ENCODE results near the gene NANOS2. TPM values are rescaled to one million over a fixed set of nuclear protein-coding genes. Genes with fewer than 3 reads are reported as not detected.
"Not testable (repeated sequence)": the region's sequence is repeated elsewhere in the genome, so short reads cannot be mapped to it uniquely, and the experiment has no call there.

Gene NANOS2
- total and polyA plus RNA-seq, 2 of the 13 experiments (the other 11 are each of a cell fraction or from before 2014, with no cell fraction given) = not detected

DNA sequence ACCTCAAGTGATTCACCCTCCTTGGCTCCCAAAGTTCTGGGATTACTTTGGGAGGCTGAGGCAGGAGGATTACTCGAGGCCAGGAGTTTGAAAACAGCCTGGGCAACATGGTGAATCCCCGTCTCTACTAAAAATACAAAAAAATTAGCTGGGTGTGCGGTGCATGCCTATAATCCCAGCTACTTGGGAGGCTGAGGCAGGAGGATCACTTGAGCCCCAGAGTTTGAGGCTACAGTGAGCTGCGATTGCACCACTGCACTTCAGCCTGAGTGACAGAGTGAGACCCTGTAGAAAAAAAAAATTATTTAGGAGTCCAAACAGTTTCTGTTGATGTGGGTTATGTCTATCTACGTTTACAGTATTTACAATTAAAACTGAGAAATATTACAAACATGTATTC lies 43.8 kb downstream of the NANOS2 start:
- no peak for TF ChIP-seq PHB2 (IDR thresholded peaks at IDR 0.05; ENCODE audit: partially characterized antibody)
- TF ChIP-seq, protein P1, sequence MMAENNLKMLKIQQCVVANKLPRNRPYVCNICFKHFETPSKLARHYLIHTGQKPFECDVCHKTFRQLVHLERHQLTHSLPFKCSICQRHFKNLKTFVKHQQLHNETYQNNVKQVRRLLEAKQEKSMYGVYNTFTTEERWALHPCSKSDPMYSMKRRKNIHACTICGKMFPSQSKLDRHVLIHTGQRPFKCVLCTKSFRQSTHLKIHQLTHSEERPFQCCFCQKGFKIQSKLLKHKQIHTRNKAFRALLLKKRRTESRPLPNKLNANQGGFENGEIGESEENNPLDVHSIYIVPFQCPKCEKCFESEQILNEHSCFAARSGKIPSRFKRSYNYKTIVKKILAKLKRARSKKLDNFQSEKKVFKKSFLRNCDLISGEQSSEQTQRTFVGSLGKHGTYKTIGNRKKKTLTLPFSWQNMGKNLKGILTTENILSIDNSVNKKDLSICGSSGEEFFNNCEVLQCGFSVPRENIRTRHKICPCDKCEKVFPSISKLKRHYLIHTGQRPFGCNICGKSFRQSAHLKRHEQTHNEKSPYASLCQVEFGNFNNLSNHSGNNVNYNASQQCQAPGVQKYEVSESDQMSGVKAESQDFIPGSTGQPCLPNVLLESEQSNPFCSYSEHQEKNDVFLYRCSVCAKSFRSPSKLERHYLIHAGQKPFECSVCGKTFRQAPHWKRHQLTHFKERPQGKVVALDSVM (CRISPR knock-in tag; IDR thresholded peaks at IDR 0.05) = peak; percentile 91
- no peaks in the 10 kb centered on the region for H3K27me3 ChIP-seq (ENCODE audit: control insufficient read depth in 1 of 2, insufficient read depth in 2 of 2, low read length in 2 of 2)
- H3K9me3 ChIP-seq (ENCODE audit: low read length) = no peaks in the 10 kb centered on the region
- H3K27ac ChIP-seq (ENCODE audit: extremely low read length, insufficient read depth, low read length) = peak overlapping the region; percentile 13
- WGBS (ENCODE audit: low lambda C conversion rate) = 95% methylated on average over 5 of the region's 5 CpGs
- H3K4me2 ChIP-seq (ENCODE audit: low read depth, low read length) = no peak overlapping the region
- H3K79me2 ChIP-seq (ENCODE audit: insufficient read depth, low read length) = peaks cover 37% of the 10 kb centered on the region
- H3K36me3 ChIP-seq (replicated peaks in 1 of 2; ENCODE audit: control insufficient read depth in 1 of 2, insufficient read depth in 2 of 2, low read length in 2 of 2) = peaks cover 0 to 5% of the 10 kb centered on the region in 2 experiments; a peak in 2 of 5 replicates
- ChIA-PET POLR2A (interaction anchor here (13.2 kb wide), 1 partner anchor 13 kb away, joined by 388 read pairs; the partner anchor contains the start of gene IRF2BP1), CTCF (ENCODE audit: low intra/inter-chr PET ratio, low total read pairs) (interaction anchor here (2.1 kb wide), 1 partner anchor 12 kb away, joined by 5 read pairs; no protein-coding TSS in a partner anchor)
- FAIRE-seq (no peak), ATAC-seq (no peak), DNase-seq (ENCODE audit: low spot score) (no peak)
- no peak overlapping the region for H3K9ac ChIP-seq (ENCODE audit: insufficient read depth, low read depth, low read length)
- intact Hi-C loops (cut with micrococcal nuclease; ENCODE audit: unreplicated experiment) (no loop called here), in situ Hi-C loops (cut with HindIII; ENCODE audit: extremely low pct_ligation_motif_present, low pct_unique_long_range_greater_than_20kb) (no loop called here)
- H3K4me3 ChIP-seq (replicated peaks in 1 of 3; ENCODE audit: insufficient read depth in 1 of 3, low read depth in 2 of 3, low read length in 3 of 3) = no peak overlapping the region
- H4K20me1 ChIP-seq (ENCODE audit: insufficient read depth, low read length) = 0 out of 2 replicates have a peak, but pooled peaks cover 14% of the 10 kb centered on the region
- H3K4me1 ChIP-seq (ENCODE audit: insufficient read depth, low read length) = peaks cover 90% of the 10 kb centered on the region
- BruUV-seq (replicated peaks) = no TSS peak
- no peak overlapping the region for H2AFZ ChIP-seq (ENCODE audit: low read length)

DNA sequence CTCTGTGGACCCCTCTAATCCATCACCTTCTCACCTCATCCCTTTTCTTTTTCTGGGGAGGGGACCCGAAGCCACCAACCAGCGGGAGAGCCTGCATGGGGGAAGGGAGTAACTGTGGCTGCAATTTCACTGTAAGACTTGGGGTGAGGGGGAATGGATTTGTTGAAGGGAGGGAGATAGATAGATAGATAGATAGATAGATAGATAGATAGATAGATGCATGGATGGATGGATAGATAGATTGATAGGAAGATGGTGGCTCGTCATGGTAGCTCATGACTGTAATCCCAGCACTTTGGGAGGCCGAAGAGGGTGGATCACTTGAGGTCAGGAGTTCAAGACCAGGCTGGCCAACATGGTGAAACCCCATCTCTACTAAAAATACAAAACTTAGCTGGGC lies 47.3 kb downstream of the NANOS2 start:
- in situ Hi-C loops (cut with HindIII; ENCODE audit: extremely low pct_ligation_motif_present, low pct_unique_long_range_greater_than_20kb); intact Hi-C loops (cut with micrococcal nuclease; ENCODE audit: unreplicated experiment); H3K27me3 ChIP-seq (ENCODE audit: control insufficient read depth in 1 of 2, insufficient read depth in 2 of 2, low read length in 2 of 2); H3K9me3 ChIP-seq (ENCODE audit: low read length); BruUV-seq (replicated peaks); CTCF ChIA-PET (ENCODE audit: low intra/inter-chr PET ratio, low total read pairs); ATAC-seq; H2AFZ ChIP-seq (ENCODE audit: low read length); FAIRE-seq; H3K36me3 ChIP-seq (replicated peaks in 1 of 2; ENCODE audit: control insufficient read depth in 1 of 2, insufficient read depth in 2 of 2, low read length in 2 of 2); DNase-seq (ENCODE audit: low spot score); H3K27ac ChIP-seq (ENCODE audit: extremely low read length, insufficient read depth, low read length): not testable (repeated sequence)
- Histone ChIP-seq H4K20me1 (ENCODE audit: insufficient read depth, low read length) (0 out of 2 replicates have a peak, but pooled peaks cover 14% of the 10 kb centered on the region), H3K4me3 (replicated peaks in 1 of 3; ENCODE audit: insufficient read depth in 1 of 3, low read depth in 2 of 3, low read length in 3 of 3) (peak overlapping the region in 2 of 3 experiments; percentile 92 to 97; a peak in 2 of 6 replicates), H3K4me1 (ENCODE audit: insufficient read depth, low read length) (peaks cover 59% of the 10 kb centered on the region), H3K4me2 (ENCODE audit: low read depth, low read length) (peak overlapping the region; percentile 79), H3K79me2 (ENCODE audit: insufficient read depth, low read length) (peaks cover 55% of the 10 kb centered on the region), H3K9ac (ENCODE audit: insufficient read depth, low read depth, low read length) (peak overlapping the region; percentile 80; the same call in 1 of the 2 replicates)
- POLR2A ChIA-PET = interaction anchor here (1.6 to 13.2 kb wide), 2 partner anchors 16 to 28 kb away, joined by 4 to 388 read pairs; partner anchors contain the start of gene IRF2BP1
- TF ChIP-seq POLR2G (IDR thresholded peaks at IDR 0.05; ENCODE audit: low read depth, low read length) = 0 out of 2 replicates have a peak, but pooled peaks have one; percentile 13
- WGBS (ENCODE audit: low lambda C conversion rate) = 89% methylated on average over 4 of the region's 4 CpGs

All from HepG2 (cell line).